Endothelial cell (in vitro differentiated cells): ENCODE data around the gene ERO1B. TPM values are rescaled to one million over a fixed set of nuclear protein-coding genes. Genes with fewer than 3 reads are reported as not detected.

Experiments used
- DNase-seq: peaks from one replicate; pipeline ENCODE4 v3.0.0; 2021; ENCODE audit warnings: low spot score
- H3K27ac Mint-ChIP-seq: one replicate; pipeline ENCODE4 v1.8.0; 2021; ENCODE audit warnings: mixed read lengths, inconsistent platforms; ENCODE audit not compliant: unreplicated experiment
- H3K27me3 Mint-ChIP-seq: one replicate; pipeline ENCODE4 v1.8.0; 2021; ENCODE audit warnings: mild to moderate bottlenecking, moderate library complexity, mixed read lengths, inconsistent platforms; ENCODE audit not compliant: unreplicated experiment
- H3K36me3 Mint-ChIP-seq: one replicate; pipeline ENCODE4 v1.8.0; 2021; ENCODE audit warnings: mild to moderate bottlenecking, low read depth, mixed read lengths, inconsistent platforms; ENCODE audit not compliant: unreplicated experiment
- H3K4me1 Mint-ChIP-seq: one replicate; pipeline ENCODE4 v1.8.0; 2021; ENCODE audit warnings: mild to moderate bottlenecking, mixed read lengths, inconsistent platforms; ENCODE audit not compliant: unreplicated experiment
- H3K4me3 Mint-ChIP-seq: one replicate; pipeline ENCODE4 v1.8.0; 2021; ENCODE audit warnings: mild to moderate bottlenecking, mixed read lengths, inconsistent platforms; ENCODE audit not compliant: unreplicated experiment
- H3K9me3 Mint-ChIP-seq: one replicate; pipeline ENCODE4 v1.8.0; 2021; ENCODE audit warnings: mixed read lengths, inconsistent platforms; ENCODE audit not compliant: unreplicated experiment
- CTCF ChIP-seq: fragments of 200-600 bp; sonication (generic); IDR thresholded peaks from one replicate; pipeline ENCODE4 v1.5.0; 2021; ENCODE audit warnings: antibody characterized with exemption; ENCODE audit not compliant: unreplicated experiment
- total RNA-seq: library from RNA; stranded (reverse); fragmentation: NEBNext Ultra II Directional; extraction: Animal tissue kit (Norgen Biotek cat#: 25700); gene quantifications from one replicate; pipeline ENCODE4 v1.2.1, GENCODE V29; 2021; ENCODE audit not compliant: unreplicated experiment

Gene ERO1B
- total RNA-seq, 1 donor from 2014 or later, result 6.8 TPM

DNA sequence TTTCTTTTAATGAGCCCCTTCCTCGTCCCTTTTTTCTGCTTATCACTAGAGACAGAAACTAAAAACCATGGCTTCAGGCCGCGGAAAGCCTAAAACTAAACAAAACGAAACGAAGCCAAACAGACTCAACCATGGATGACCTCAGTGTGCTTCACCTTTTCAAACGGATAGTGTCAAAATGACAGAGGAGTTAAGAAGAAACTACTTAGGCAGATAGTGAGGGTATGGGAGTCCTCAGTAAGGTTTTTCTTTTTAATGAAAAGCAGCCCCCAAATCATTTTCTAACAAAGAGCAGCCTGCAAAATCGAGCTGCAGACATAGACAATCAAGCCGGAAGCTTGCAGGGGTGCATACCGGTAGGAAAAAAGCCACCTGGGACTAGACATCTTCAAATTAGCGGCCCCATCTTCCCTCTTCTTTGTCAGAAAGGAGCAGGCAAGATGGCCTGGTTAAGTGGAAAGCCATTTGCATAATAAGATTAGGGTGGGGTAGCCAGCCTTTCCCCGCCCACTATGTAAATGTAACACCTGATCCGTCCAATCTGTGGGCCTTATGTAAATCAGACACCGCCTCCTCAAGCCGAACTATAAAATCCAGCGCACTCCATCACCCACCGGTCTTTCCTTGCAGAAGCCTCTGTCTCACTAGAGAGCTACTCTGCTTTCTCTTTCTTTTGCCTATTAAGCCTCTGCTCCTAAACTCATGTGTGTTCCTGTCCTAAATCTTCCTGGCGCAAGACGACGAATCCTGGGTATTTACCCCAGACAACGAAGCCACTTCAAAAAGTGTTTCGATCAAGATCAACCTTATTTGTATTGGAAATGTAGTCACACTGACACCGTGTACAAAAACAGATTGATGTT is 6.2 kb upstream of the ERO1B start:
- Mint-ChIP-seq H3K4me1 (peaks cover 11% of the 10 kb centered on the region), H3K27ac (no peak overlapping the region), H3K27me3 (peaks cover 2% of the 10 kb centered on the region), H3K4me3 (no peak overlapping the region), H3K9me3 (no peaks in the 10 kb centered on the region), H3K36me3 (no peaks in the 10 kb centered on the region)
- no peak for DNase-seq
- no peak for TF ChIP-seq CTCF

GRCh38 chr1:236287356-236287755 is 5.6 kb upstream of the ERO1B start:
- Mint-ChIP-seq H3K36me3 (no peaks in the 10 kb centered on the region), H3K9me3 (no peaks in the 10 kb centered on the region), H3K27ac (no peak overlapping the region), H3K27me3 (peaks cover 4% of the 10 kb centered on the region), H3K4me3 (no peak overlapping the region), H3K4me1 (peaks cover 13% of the 10 kb centered on the region)
- DNase-seq, result no peak
- no peak for TF ChIP-seq CTCF

DNA sequence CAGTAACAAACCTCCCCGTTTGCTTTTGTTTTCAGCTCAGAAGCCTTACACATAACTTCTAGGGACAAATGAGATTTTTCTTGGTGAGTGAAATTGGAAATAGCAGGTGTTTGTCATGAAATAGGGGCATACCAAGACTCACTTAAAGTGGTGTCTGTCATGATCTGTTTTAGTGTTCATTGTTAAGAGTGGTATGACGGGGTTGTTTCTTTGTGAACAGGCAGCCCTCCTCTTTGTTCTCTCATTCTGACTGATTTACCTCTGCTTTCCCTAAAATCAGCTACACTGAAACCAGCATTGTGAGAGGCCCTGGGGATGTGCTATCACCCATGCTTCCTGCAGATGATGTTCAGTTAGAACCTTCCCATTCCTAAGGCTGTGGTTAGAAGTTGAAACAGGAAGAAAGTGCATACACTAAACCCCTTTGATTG is 2.5 kb upstream of the ERO1B start:
- H3K4me3 Mint-ChIP-seq, result no peak overlapping the region
- no peaks in the 10 kb centered on the region for H3K36me3 Mint-ChIP-seq
- H3K27ac Mint-ChIP-seq, result no peak overlapping the region
- no peak for DNase-seq
- peaks cover 11% of the 10 kb centered on the region for H3K27me3 Mint-ChIP-seq
- peaks cover 19% of the 10 kb centered on the region for H3K4me1 Mint-ChIP-seq
- H3K9me3 Mint-ChIP-seq, result no peaks in the 10 kb centered on the region
- no peak for TF ChIP-seq CTCF

- Mint-ChIP-seq H3K4me1 (peaks cover 15% of the 10 kb centered on the region), H3K9me3 (no peaks in the 10 kb centered on the region)
- no peak for DNase-seq
These were observed 961 bp upstream of the ERO1B start for GRCh38 chr1:236282719-236283118.

More at GRCh38 chr1:236282719-236283118, 961 bp upstream of the ERO1B start:
- Mint-ChIP-seq H3K36me3 (no peaks in the 10 kb centered on the region), H3K4me3 (peak overlapping the region; percentile 65), H3K27me3 (peaks cover 11% of the 10 kb centered on the region), H3K27ac (no peak overlapping the region)
- no peak for TF ChIP-seq CTCF
